Hematopoietic multipotent progenitor cell treated with erythropoietin and hydrocortisone succinate and interleukin-3 and kit ligand, for 8 days (in vitro differentiated cells): ENCODE measurements around the gene LMLN.
A peak's percentile ranks its signal among the peaks of the same experiment; 100 is the strongest.
"Not testable (repeated sequence)": the region's sequence is repeated elsewhere in the genome, so short reads cannot be mapped to it uniquely, and the experiment has no call there.

Experiments
- DNase-seq: peaks from one replicate; pipeline ENCODE4 v3.0.0-alpha.2; 2015

Gene LMLN

GRCh38 chr3:198081421-198081844 lies 121.4 kb downstream of the LMLN start:
- no peak for DNase-seq

GRCh38 chr3:198082226-198082625 lies 122.2 kb downstream of the LMLN start:
- DNase-seq = not testable (repeated sequence)

GRCh38 chr3:198088421-198088955 lies 128.5 kb downstream of the LMLN start:
- no peak for DNase-seq

- no peak for DNase-seq
These were observed 130.8 kb downstream of the LMLN start for GRCh38 chr3:198090795-198091332.

GRCh38 chr3:198092276-198092675 lies 132.3 kb downstream of the LMLN start:
- peak; percentile 65 for DNase-seq

- no peak for DNase-seq
These were observed 133.2 kb downstream of the LMLN start for GRCh38 chr3:198093112-198093679.
